Measurements from ENCODE around the gene TLE2.

- TF ChIP-seq YY1 (IDR thresholded peaks at IDR 0.05; ENCODE audit: low read depth) (no peak), CREB1 (IDR thresholded peaks at IDR 0.05; ENCODE audit: low read depth) (no peak), CEBPB (IDR thresholded peaks at IDR 0.05) (no peak), TAF1 (IDR thresholded peaks at IDR 0.05; ENCODE audit: low read depth) (no peak), EP300 (IDR thresholded peaks at IDR 0.05; ENCODE audit: borderline replicate concordance) (no peak)
- TF ChIP-seq, protein P1, sequence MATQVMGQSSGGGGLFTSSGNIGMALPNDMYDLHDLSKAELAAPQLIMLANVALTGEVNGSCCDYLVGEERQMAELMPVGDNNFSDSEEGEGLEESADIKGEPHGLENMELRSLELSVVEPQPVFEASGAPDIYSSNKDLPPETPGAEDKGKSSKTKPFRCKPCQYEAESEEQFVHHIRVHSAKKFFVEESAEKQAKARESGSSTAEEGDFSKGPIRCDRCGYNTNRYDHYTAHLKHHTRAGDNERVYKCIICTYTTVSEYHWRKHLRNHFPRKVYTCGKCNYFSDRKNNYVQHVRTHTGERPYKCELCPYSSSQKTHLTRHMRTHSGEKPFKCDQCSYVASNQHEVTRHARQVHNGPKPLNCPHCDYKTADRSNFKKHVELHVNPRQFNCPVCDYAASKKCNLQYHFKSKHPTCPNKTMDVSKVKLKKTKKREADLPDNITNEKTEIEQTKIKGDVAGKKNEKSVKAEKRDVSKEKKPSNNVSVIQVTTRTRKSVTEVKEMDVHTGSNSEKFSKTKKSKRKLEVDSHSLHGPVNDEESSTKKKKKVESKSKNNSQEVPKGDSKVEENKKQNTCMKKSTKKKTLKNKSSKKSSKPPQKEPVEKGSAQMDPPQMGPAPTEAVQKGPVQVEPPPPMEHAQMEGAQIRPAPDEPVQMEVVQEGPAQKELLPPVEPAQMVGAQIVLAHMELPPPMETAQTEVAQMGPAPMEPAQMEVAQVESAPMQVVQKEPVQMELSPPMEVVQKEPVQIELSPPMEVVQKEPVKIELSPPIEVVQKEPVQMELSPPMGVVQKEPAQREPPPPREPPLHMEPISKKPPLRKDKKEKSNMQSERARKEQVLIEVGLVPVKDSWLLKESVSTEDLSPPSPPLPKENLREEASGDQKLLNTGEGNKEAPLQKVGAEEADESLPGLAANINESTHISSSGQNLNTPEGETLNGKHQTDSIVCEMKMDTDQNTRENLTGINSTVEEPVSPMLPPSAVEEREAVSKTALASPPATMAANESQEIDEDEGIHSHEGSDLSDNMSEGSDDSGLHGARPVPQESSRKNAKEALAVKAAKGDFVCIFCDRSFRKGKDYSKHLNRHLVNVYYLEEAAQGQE (IDR thresholded peaks at IDR 0.05; ENCODE audit: low read depth) = no peak
These were observed 24.7 kb upstream of the TLE2 start for GRCh38 chr19:3053780-3054179.

All from Ishikawa (cell line).